Liver (tissue), 9 donors: Measurements from ENCODE around the gene DMD. TPM values are rescaled to one million over a fixed set of nuclear protein-coding genes. Genes with fewer than 3 reads are reported as not detected.

Source experiments
- DNase-seq: peaks from one replicate; pipeline ENCODE4 v3.0.0-alpha.2; 2017; ENCODE audit warnings: low spot score
- H3K27ac ChIP-seq, 2 donors: one replicate each; pipeline ENCODE4 v1.7.0; 2013; ENCODE audit warnings: inconsistent platforms in 2 of 2, low read length in 2 of 2, control low read depth in 1 of 2, low read depth in 1 of 2, mild to moderate bottlenecking in 1 of 2
- H3K27me3 ChIP-seq, 4 donors: one replicate each; pipeline versions ENCODE4 v1.6.1 to v1.7.0; 2013; ENCODE audit warnings: low read length in 3 of 4, inconsistent platforms in 1 of 4, mild to moderate bottlenecking in 1 of 4, moderate library complexity in 1 of 4; ENCODE audit not compliant: control insufficient read depth in 4 of 4, insufficient read depth in 4 of 4
- H3K36me3 ChIP-seq, 4 donors: one replicate each; pipeline versions ENCODE4 v1.6.1 to v1.7.0; 2013; ENCODE audit warnings: low read length in 3 of 4, mild to moderate bottlenecking in 3 of 4, low read depth in 1 of 4, moderate library complexity in 1 of 4; ENCODE audit not compliant: control insufficient read depth in 4 of 4, insufficient read depth in 3 of 4
- H3K4me1 ChIP-seq, 4 donors: one replicate each; pipeline versions ENCODE4 v1.6.1 to v1.7.0; 2013; ENCODE audit warnings: low read length in 3 of 4, mild to moderate bottlenecking in 3 of 4, moderate library complexity in 1 of 4; ENCODE audit not compliant: control insufficient read depth in 4 of 4, insufficient read depth in 4 of 4
- H3K4me3 ChIP-seq, 3 donors: one replicate each; pipeline versions ENCODE4 v1.6.1 to v1.7.0; 2013; ENCODE audit warnings: low read length in 3 of 3, control low read depth in 1 of 3, low read depth in 1 of 3, mild to moderate bottlenecking in 1 of 3
- H3K9ac ChIP-seq, 2 donors: one replicate each; pipeline ENCODE4 v1.7.0; 2013; ENCODE audit warnings: low read length in 2 of 2, mild to moderate bottlenecking in 2 of 2, moderate library complexity in 2 of 2, control low read depth in 1 of 2, low read depth in 1 of 2
- H3K9me3 ChIP-seq, 4 donors: one replicate each; pipeline versions ENCODE4 v1.6.1 to v1.7.0; 2013; ENCODE audit warnings: low read length in 3 of 4; ENCODE audit not compliant: control insufficient read depth in 4 of 4
- ATF3 ChIP-seq: IDR thresholded peaks from 2 replicates; pipeline ENCODE4 v1.6.1; 2016; ENCODE audit warnings: antibody characterized with exemption
- CTCF ChIP-seq: fragments of 150-350 bp; IDR thresholded peaks from 2 replicates; pipeline ENCODE4 v1.5.1; 2017; ENCODE audit warnings: improper control_type of control experiment, low read depth, low read length; ENCODE audit not compliant: missing input control
- EGR1 ChIP-seq, 2 donors: IDR thresholded peaks; 2 replicates each; pipeline ENCODE4 v1.6.1; 2016 to 2018; ENCODE audit warnings: antibody characterized with exemption in 2 of 2, low read depth in 2 of 2
- FOXA1 ChIP-seq: IDR thresholded peaks from 2 replicates; pipeline ENCODE4 v1.6.1; 2016; ENCODE audit warnings: antibody characterized with exemption
- FOXA2 ChIP-seq: IDR thresholded peaks from 2 replicates; pipeline ENCODE4 v1.6.1; 2016; ENCODE audit warnings: antibody characterized with exemption
- HNF4G ChIP-seq: IDR thresholded peaks from 2 replicates; pipeline ENCODE4 v1.6.1; 2016; ENCODE audit warnings: antibody characterized with exemption
- MAX ChIP-seq: IDR thresholded peaks from 2 replicates; pipeline ENCODE4 v1.6.1; 2016; ENCODE audit warnings: antibody characterized with exemption
- NR2F2 ChIP-seq: IDR thresholded peaks from 2 replicates; pipeline ENCODE4 v1.6.1; 2016; ENCODE audit warnings: antibody characterized with exemption
- REST ChIP-seq: IDR thresholded peaks from 2 replicates; pipeline ENCODE4 v1.6.1; 2016; ENCODE audit warnings: antibody characterized with exemption, mild to moderate bottlenecking
- RXRA ChIP-seq, 2 donors: IDR thresholded peaks; 2 replicates each; pipeline ENCODE4 v1.6.1; 2017 to 2018; ENCODE audit warnings: antibody characterized with exemption in 2 of 2, mild to moderate bottlenecking in 1 of 2
- SP1 ChIP-seq: IDR thresholded peaks from 2 replicates; pipeline ENCODE4 v1.6.1; 2018; ENCODE audit warnings: antibody characterized with exemption, mild to moderate bottlenecking
- TAF1 ChIP-seq: conservative IDR thresholded peaks from 2 replicates; pipeline ENCODE4 v1.6.1; 2016; ENCODE audit warnings: antibody characterized with exemption, mild to moderate bottlenecking
- ZBTB33 ChIP-seq: IDR thresholded peaks from 2 replicates; pipeline ENCODE4 v1.6.1; 2016; ENCODE audit warnings: antibody characterized with exemption
- WGBS: extraction: QIAGEN DNeasy Blood & Tissue Kit; methylation state at CpG from one replicate; pipeline ENCODE4 v1.1.7; 2013; 5-methylcytosine and 5-hydroxymethylcytosine counted together
- polyA plus RNA-seq, 2 donors: library from polyadenylated mRNA; stranded (reverse) in 1 of 2; unstranded in 1 of 2; fragments of 200-250 nt in 1 of 2; fragments of >200 nt in 1 of 2; fragmentation: Nextera tagmentation in 1 of 2; extraction: Ambion mirVana in 1 of 2; gene quantifications; one replicate each; pipeline versions ENCODE4 v1.2.1 to v1.2.3, GENCODE V29; 2013 to 2015
- total RNA-seq, 2 donors: library from RNA; depleted of rRNA; stranded (reverse); fragments of >200 nt; gene quantifications; one replicate each; pipeline ENCODE4 v1.2.3, GENCODE V29; 2014
- donor health status: healthy.
- donor health status: healthy.
- donor health status: healthy.
- donor health status: healthy.
- donor health status: healthy.

DMD gene
- total and polyA plus RNA-seq, 4 donors: 14.6 to 61.9 (median 23.9) TPM

GRCh38 chrX:32847921-32848320 is 363.4 kb downstream of the DMD start:
- Histone ChIP-seq H3K36me3 (no peaks in the 10 kb centered on the region), H3K27ac (no peak overlapping the region), H3K27me3 (no peaks in the 10 kb centered on the region), H3K9me3 (no peaks in the 10 kb centered on the region), H3K4me1 (no peaks in the 10 kb centered on the region), H3K9ac (no peak overlapping the region), H3K4me3 (no peak overlapping the region)
- no peak for DNase-seq
- no peak for TF ChIP-seq SP1
- no peak for TF ChIP-seq ATF3
- no peak for TF ChIP-seq FOXA1
- no peak for TF ChIP-seq REST
- no peak for TF ChIP-seq ZBTB33
- no peak for TF ChIP-seq NR2F2
- no peak for TF ChIP-seq CTCF
- no peak for TF ChIP-seq MAX
- no peak for TF ChIP-seq HNF4G
- 81% methylated on average over 5 of the region's 5 CpGs for WGBS

- 70% methylated on average over 4 of the region's 4 CpGs for WGBS
- H3K9me3 ChIP-seq: no peaks in the 10 kb centered on the region
- no peaks in the 10 kb centered on the region for H3K27me3 ChIP-seq
- no peaks in the 10 kb centered on the region for H3K36me3 ChIP-seq
- H3K4me1 ChIP-seq: no peaks in the 10 kb centered on the region
- H3K4me3 ChIP-seq: no peak overlapping the region
- TF ChIP-seq HNF4G (no peak), RXRA (IDR thresholded peaks at IDR 0.05) (no peak), MAX (no peak), SP1 (no peak), ATF3 (no peak), EGR1 (IDR thresholded peaks at IDR 0.05; ENCODE audit: low read depth in 2 of 2) (no peak), FOXA2 (no peak), TAF1 (no peak), REST (no peak), ZBTB33 (no peak)
- no peak for DNase-seq
- H3K9ac ChIP-seq: no peak overlapping the region
- no peak overlapping the region for H3K27ac ChIP-seq
These were observed 369.3 kb downstream of the DMD start for GRCh38 chrX:32842053-32842452.
